Head of caudate nucleus (tissue), 42 donors: ENCODE measurements around the gene PNMA1.
"Not testable (repeated sequence)": the region's sequence is repeated elsewhere in the genome, so short reads cannot be mapped to it uniquely, and the experiment has no call there.

Experiments used
- DNase-seq, 42 donors: peaks; one replicate each; pipeline versions ENCODE4 v3.0.0 to v3.0.0-alpha.2; 2020 to 2021; ENCODE audit warnings: mixed read lengths in 7 of 42
- intact Hi-C: fragments of 100-400 bp; cut with DNase I; formaldehyde crosslinking; loops from one replicate; pipeline ENCODE4 v1.15.0; 2022

Gene PNMA1

GRCh38 chr14:73708076-73708475, 6.1 kb downstream of the PNMA1 start:
- intact Hi-C loops, DNase-seq: not testable (repeated sequence)

- intact Hi-C loops, result no loop called here
- no peak for DNase-seq
Measured at GRCh38 chr14:73700325-73700724, 13.9 kb downstream of the PNMA1 start.

DNA sequence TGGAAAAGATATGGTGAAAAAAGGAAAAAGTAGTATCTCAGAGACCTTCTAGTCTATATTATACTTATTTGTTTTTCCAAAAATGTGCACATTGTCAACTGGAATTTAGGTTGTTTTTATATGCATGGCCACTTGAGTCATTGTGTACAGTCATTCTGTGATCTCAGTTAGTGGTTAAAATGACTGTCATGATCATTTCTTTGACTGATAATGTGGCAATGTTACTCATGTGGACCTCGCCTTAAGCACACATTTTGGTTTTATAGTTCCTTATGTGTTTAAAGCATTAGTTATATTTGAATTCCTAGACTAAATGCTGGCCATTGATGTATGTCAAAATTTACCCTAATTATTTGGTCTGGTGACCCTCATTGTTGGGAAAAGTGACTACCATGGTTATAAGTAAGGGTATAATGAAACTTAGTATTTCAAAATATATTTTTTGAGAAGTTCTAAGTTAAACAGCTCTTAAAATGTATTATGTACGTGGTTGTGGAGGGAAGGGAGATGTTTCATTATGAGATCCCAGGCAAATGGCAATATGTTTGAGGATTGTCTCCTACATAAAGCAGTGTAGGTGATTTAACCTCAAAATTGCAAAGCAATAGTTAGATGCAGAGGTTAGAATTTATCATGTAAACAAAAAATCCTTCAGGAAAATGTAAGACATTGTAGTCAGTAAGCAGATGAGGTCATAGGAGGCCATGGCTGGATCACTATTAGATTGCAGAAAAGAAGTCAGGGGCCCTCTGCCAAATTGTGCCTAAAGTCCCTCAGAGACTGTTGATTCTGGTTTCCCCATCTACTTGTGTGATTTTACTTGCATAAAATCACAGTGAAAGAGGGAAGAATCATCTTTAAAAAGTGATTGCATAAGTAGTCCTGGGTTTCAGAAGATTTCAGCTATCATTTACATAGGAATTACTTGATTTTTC, 17.5 kb downstream of the PNMA1 start:
- no peak for DNase-seq
- intact Hi-C loops, result no loop called here

- intact Hi-C loops, result no loop called here
- no peak for DNase-seq
Measured at GRCh38 chr14:73695997-73696396, 18.2 kb downstream of the PNMA1 start.

DNA sequence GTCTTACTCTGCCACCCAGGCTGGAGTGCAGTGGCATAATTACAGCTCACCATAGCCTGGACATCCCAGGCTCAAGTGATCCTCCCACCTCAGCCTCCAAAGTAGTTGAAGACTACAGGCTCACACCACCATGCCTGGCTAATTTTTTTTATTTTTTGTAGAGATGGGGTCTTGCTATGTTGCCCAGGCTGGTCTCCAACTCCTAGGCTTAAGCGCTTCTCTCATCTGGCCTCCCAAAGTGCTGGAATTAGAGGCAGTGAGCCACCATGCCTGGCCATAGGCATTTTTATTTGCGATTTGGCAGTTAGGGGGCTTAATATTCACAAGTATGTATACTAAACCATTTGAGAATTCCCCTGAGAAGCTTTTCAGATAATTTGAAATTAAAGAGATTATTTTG, 19.1 kb downstream of the PNMA1 start:
- intact Hi-C loops, result no loop called here

DNA sequence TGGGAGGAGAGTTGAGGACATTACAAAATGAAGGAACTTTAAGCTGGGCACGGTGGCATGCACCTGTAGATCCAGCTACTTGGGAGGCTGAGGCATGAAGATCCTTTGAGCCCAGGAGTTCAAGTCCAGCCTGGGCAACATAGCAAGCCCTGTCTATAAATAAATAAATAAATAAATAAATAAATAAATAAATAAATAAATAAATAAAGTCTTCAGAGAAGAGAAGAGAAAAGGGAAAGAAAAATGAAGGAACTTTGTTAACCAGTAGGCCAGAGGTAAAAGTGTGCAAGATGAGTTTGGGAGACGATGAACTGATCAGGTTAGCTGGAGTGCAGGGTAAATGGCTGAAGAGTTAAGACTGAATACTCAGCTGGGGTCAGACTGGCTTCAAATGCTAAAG, 20.1 kb downstream of the PNMA1 start:
- DNase-seq, result no peak
- intact Hi-C loops, result no loop called here

More for the DNA sequence above, 19.1 kb downstream of the PNMA1 start:
- DNase-seq, result no peak

- no peak for DNase-seq
- intact Hi-C loops, result no loop called here
Measured at GRCh38 chr14:73686901-73687300, 27.3 kb downstream of the PNMA1 start.

DNA sequence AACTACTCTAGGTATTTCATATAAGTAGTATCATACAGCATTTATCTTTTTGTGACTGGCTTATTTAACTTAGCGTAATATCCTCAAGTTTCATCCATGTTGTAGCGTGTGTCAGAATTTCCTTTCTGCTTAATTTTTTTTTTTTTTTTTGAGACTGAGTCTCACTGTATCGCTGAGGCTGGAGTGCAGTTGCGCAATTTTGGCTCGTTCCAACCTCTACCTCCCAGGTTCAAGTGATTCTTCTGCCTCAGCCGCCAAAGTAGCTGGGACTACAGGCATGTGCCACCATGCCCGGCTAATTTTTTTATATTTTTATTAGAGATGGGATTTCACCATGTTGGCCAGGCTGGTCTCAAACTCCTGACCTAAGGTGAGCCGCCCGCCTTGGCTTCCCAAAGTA, 28.9 kb downstream of the PNMA1 start:
- DNase-seq, result no peak
- intact Hi-C loops, result no loop called here

GRCh38 chr14:73684627-73685026, 29.6 kb downstream of the PNMA1 start:
- intact Hi-C loops, result no loop called here
- DNase-seq, result no peak

GRCh38 chr14:73680821-73681220, 33.4 kb downstream of the PNMA1 start:
- no peak for DNase-seq
- intact Hi-C loops, result no loop called here

DNA sequence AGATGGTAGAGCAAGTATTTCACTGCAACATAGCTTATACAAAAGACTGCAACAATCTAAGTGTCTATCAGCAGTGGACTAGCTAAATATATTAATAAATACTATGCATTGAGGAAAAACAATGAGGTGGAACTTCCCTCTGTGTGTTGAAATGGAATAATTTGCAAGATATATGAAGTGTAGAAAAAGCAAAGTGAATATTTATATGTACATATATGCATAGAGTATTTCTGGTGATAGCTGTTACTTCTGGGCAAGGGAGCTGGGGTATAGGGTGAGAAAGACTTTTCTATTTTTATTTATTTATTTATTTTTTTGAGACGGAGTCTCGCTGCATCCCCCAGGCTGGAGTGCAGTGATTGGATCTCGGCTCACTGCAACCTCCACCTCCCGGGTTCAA, 35.5 kb downstream of the PNMA1 start:
- intact Hi-C loops, result no loop called here
- DNase-seq, result no peak

DNA sequence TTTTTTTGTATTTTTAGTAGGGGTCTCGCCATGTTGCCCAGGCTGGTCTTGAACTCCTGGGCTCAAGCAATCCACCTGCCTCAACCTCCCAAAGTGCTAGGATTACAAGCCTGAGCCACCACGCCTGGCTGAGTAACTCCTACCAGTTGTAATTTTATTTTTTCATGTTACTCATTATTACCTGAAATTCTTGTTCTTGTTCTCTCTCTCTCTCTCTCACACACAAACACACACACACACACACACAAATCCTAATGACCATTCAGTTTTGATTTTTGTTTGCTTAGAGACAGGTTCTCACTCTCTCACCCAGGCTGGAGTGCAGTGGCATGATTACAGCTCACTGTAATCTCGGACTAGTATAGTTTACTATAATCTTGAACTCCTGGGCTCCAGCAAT, 39.2 kb downstream of the PNMA1 start:
- intact Hi-C loops, result no loop called here
- no peak for DNase-seq

DNA sequence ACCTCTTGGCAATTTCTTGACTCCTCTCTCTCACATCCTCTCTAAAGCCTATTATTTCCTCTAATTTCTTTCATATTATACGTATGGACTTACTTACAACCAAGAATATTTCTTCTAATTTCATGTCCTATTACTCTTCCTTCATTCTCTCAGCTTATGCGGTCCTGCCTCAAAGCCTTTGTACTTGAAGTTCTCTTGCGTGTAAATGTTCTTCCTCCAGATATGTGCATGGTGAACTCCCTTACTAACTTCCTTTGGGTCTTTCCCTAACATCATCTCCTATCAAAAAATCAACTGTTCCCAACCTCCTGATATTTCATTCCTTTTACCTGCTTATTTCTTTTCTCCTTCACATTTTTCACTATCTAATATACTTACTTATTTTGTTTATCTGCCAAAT, 46.3 kb downstream of the PNMA1 start:
- intact Hi-C loops, result no loop called here
- DNase-seq, result no peak

GRCh38 chr14:73666583-73666982, 47.6 kb downstream of the PNMA1 start:
- intact Hi-C loops, result no loop called here

DNA sequence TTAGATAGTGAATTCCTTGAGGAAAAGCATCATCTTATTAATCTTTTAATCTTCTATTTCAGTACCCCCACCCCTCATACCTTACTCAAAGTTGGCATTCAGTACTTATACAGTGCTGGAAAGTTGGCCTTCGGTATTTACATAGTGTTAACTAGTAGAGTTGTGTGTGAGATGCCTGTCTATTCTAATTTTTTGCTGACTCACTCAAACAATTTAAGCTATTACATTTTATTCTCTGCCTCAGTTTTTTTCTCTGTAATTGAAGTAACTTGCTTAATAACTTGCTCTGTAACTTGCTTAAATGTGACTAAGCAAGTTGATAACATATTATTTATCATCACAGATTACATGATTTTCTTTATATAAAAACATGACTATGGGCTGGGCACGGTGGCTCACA, 49.1 kb downstream of the PNMA1 start:
- intact Hi-C loops, result no loop called here
- no peak for DNase-seq

More at GRCh38 chr14:73666583-73666982, 47.6 kb downstream of the PNMA1 start:
- no peak for DNase-seq

- DNase-seq, result peak in 3 of 42 donors; percentile 7 to 16 (median 10)
- intact Hi-C loops, result no loop called here
Measured at GRCh38 chr14:73663548-73664212, 50.5 kb downstream of the PNMA1 start.

DNA sequence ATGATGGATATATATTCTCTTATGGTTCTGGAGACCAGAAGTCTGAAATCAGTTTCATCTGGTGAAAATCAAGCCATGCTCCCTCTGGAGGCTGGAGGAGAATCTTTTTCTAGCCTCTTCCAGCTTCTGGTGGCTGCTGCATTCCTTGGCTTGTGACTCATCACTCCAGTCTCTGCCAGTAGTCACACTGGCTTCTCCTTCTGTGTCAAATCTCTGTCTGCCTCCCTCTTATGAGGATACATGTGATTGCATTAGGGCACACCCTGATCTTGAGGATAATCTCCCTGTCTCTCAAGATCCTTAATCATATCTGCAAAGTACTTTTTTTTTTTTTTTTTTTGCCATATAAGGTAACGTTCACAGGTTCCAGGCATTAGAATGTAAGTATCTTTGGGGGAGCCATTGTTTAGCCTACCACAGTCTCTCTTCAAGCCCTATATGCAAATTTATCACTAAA, 51.7 kb downstream of the PNMA1 start:
- DNase-seq, result peak in 20 of 42 donors; percentile 8 to 64 (median 32)

DNA sequence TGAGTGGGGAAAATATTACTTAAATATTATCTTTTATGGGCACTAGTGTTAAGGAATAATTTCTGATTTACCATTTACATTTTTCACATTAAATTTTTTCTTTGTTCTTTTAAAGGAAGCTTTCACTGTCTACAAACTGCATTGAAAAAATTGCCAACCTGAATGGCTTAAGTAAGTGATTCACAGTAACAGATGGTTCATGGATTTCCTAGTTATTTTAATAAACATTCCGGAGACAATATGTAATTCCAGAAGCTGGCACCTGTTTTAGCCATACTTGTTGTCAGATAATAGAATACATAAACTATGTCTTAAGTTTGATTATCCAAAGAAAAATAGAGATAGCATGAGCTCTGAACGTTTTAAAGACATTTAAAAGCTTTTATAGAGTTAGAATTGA, 52.3 kb downstream of the PNMA1 start:
- intact Hi-C loops, result no loop called here

More for the DNA sequence above, 51.7 kb downstream of the PNMA1 start:
- intact Hi-C loops, result no loop called here

More for the DNA sequence above, 52.3 kb downstream of the PNMA1 start:
- DNase-seq, result no peak
